Measurements from ENCODE around the gene ICAM3. TPM values are rescaled to one million over a fixed set of nuclear protein-coding genes. Genes with fewer than 3 reads are reported as not detected.

ICAM3 gene
- polyA plus RNA-seq, 1 of the 3 experiments (the other 2 are of a cell fraction): 15.6 TPM

DNA sequence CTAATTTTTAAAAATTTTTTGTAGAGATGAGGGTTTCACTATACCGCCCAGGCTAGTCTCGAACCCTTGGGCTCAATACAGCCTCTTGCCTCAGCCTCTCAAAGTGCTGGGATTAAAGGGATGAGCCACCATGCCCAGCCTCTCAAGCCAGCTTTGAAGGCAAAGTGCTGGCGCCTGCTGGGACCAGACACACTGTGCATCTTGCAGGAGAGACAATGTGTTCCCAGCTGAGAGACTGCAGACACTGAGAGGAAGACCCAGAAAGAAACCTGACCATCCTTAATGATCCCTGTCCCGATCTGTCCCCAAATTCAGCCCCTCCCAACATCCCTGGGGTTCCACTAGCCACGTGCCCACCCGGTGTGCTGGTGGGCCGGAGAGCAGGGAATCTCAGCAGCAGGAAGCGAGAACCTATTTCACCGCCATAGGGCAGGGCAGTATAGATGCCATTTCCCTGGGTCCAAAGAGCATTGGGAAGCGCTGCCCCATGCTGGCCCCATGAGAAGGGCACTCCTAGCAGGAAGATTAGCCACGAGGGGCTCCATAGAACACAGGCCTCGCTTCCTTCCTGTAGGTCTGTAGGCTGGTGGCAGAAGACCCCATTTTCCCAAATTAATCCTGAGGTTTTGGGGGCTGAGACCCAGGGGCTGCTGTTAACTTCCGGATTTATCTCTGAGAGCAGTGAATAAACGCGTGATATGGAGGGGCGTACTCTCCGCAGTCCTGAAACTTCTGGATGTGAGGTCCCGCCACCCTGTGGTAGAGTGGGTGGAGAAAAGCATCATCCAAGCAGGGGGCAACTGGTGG, 7.1 kb downstream of the ICAM3 start:
- Histone ChIP-seq H3K4me3 (ENCODE audit: low read depth in 2 of 2, low read length in 1 of 2) (peak overlapping the region; percentile 81 to 95), H3K4me2 (peak overlapping the region; percentile 97), H3F3A (replicated peaks; ENCODE audit: insufficient read depth) (no peaks in the 10 kb centered on the region), H4K20me1 (ENCODE audit: insufficient read depth) (peaks cover 30% of the 10 kb centered on the region), H2AFZ (ENCODE audit: low read depth) (no peak overlapping the region), H3K4me1 (ENCODE audit: control insufficient read depth in 1 of 2, insufficient read depth in 2 of 2, low read depth in 1 of 2, low read length in 1 of 2) (peaks cover 0 to 22% of the 10 kb centered on the region in 2 experiments; a peak in 1 of 4 replicates), H3K27me3 (ENCODE audit: insufficient read depth) (no peaks in the 10 kb centered on the region), H3K79me2 (ENCODE audit: insufficient read depth) (peaks cover 57% of the 10 kb centered on the region), H3K9ac (peak overlapping the region; percentile 97), H3K9me2 (no peaks in the 10 kb centered on the region), H3K27ac (ENCODE audit: low read depth in 2 of 2, low read length in 1 of 2) (peak overlapping the region; percentile 93 to 97), H3K9me3 (no peaks in the 10 kb centered on the region), H3K36me3 (replicated peaks in 1 of 2; ENCODE audit: control insufficient read depth in 1 of 2, insufficient read depth in 2 of 2, low read length in 1 of 2) (peaks cover 24 to 26% of the 10 kb centered on the region in 2 experiments)
- TF ChIP-seq, protein P1, sequence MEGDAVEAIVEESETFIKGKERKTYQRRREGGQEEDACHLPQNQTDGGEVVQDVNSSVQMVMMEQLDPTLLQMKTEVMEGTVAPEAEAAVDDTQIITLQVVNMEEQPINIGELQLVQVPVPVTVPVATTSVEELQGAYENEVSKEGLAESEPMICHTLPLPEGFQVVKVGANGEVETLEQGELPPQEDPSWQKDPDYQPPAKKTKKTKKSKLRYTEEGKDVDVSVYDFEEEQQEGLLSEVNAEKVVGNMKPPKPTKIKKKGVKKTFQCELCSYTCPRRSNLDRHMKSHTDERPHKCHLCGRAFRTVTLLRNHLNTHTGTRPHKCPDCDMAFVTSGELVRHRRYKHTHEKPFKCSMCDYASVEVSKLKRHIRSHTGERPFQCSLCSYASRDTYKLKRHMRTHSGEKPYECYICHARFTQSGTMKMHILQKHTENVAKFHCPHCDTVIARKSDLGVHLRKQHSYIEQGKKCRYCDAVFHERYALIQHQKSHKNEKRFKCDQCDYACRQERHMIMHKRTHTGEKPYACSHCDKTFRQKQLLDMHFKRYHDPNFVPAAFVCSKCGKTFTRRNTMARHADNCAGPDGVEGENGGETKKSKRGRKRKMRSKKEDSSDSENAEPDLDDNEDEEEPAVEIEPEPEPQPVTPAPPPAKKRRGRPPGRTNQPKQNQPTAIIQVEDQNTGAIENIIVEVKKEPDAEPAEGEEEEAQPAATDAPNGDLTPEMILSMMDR (IDR thresholded peaks at IDR 0.05): peak; percentile 23; the same call in 1 of the 2 replicates
- TF ChIP-seq NFIC (IDR thresholded peaks at IDR 0.05; ENCODE audit: borderline replicate concordance): no peak
- peak; percentile 13; the same call in 1 of the 2 replicates for TF ChIP-seq RAD21 (IDR thresholded peaks at IDR 0.05; ENCODE audit: low read length)
- ChIA-PET CTCF (interaction anchor here (0.9 to 3.3 kb wide), 7 partner anchors 16 to 84 kb away, joined by 3 to 18 read pairs (median 4); partner anchors contain the start of genes FDX2 and ICAM1), POLR2A (no interaction called here)
- 25% methylated on average over 17 of the region's 18 CpGs for WGBS (ENCODE audit: low lambda C conversion rate)
- DNase-seq: no peak

DNA sequence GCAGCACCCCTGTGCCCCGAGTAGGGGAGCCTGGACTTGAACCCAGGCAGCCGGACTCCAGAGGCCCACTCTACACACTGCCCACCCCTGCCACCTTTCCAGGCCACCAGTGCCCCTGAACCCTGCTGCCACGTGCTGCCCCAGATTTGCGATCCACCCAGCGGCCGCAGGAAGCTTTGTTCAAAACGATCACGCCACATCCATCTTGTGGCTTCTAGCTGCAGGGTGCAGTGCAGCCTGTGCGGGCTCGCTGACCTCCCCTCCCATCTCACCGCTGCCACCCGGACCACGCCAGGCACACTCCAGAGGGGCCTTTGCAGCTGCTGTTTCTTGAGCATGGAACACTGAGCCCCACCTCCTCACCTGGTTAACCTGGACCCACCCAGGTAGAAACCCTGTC, 9.9 kb downstream of the ICAM3 start:
- no peak for DNase-seq
- Histone ChIP-seq H3K27ac (ENCODE audit: low read depth in 2 of 2, low read length in 1 of 2) (no peak overlapping the region), H3K9me2 (no peaks in the 10 kb centered on the region), H3K79me2 (ENCODE audit: insufficient read depth) (peaks cover 71% of the 10 kb centered on the region), H2AFZ (ENCODE audit: low read depth) (no peak overlapping the region), H4K20me1 (ENCODE audit: insufficient read depth) (peaks cover 32% of the 10 kb centered on the region), H3K9ac (no peak overlapping the region), H3K4me3 (ENCODE audit: low read depth in 2 of 2, low read length in 1 of 2) (no peak overlapping the region), H3K9me3 (no peaks in the 10 kb centered on the region), H3K4me1 (ENCODE audit: control insufficient read depth in 1 of 2, insufficient read depth in 2 of 2, low read depth in 1 of 2, low read length in 1 of 2) (peaks cover 0 to 17% of the 10 kb centered on the region in 2 experiments; a peak in 1 of 4 replicates), H3F3A (replicated peaks; ENCODE audit: insufficient read depth) (no peaks in the 10 kb centered on the region), H3K27me3 (ENCODE audit: insufficient read depth) (no peaks in the 10 kb centered on the region), H3K36me3 (replicated peaks in 1 of 2; ENCODE audit: control insufficient read depth in 1 of 2, insufficient read depth in 2 of 2, low read length in 1 of 2) (peaks cover 36 to 37% of the 10 kb centered on the region in 2 experiments), H3K4me2 (no peak overlapping the region)
- POLR2A ChIA-PET: no interaction called here
- WGBS (ENCODE audit: low lambda C conversion rate): 96% methylated on average over 5 of the region's 13 CpGs
- no peak for TF ChIP-seq EZH2phosphoT487 (IDR thresholded peaks at IDR 0.05; ENCODE audit: borderline replicate concordance, low read depth)
- TF ChIP-seq FOSL2 (IDR thresholded peaks at IDR 0.05; ENCODE audit: borderline replicate concordance, low read depth): no peak
- no peak for TF ChIP-seq TEAD4 (IDR thresholded peaks at IDR 0.05; ENCODE audit: borderline replicate concordance, insufficient read depth)
- no peak for TF ChIP-seq SIN3A (IDR thresholded peaks at IDR 0.05; ENCODE audit: borderline replicate concordance, low read depth, low read length)
- TF ChIP-seq FOXM1 (IDR thresholded peaks at IDR 0.05; ENCODE audit: low read depth): no peak
- TF ChIP-seq MEF2A (IDR thresholded peaks at IDR 0.05; ENCODE audit: borderline replicate concordance, low read depth): no peak
- TF ChIP-seq CHD2 (IDR thresholded peaks at IDR 0.05; ENCODE audit: low read length, partially characterized antibody): no peak
- TF ChIP-seq RXRA (IDR thresholded peaks at IDR 0.05; ENCODE audit: borderline replicate concordance, low read depth): no peak
- CTCF ChIA-PET: interaction anchor here (0.9 to 2.1 kb wide), 2 partner anchors 60 to 61 kb away, joined by 6 to 11 read pairs; no protein-coding TSS in a partner anchor
